CD4-positive, alpha-beta T cell treated with Interleukin-4 for 1 hour (primary cell): Measurements from ENCODE around the gene DLL4.

Source experiments
- DNase-seq, 2 donors: peaks; one replicate each; pipeline ENCODE4 v3.0.0-alpha.2; 2020 to 2022

The DLL4 gene

DNA sequence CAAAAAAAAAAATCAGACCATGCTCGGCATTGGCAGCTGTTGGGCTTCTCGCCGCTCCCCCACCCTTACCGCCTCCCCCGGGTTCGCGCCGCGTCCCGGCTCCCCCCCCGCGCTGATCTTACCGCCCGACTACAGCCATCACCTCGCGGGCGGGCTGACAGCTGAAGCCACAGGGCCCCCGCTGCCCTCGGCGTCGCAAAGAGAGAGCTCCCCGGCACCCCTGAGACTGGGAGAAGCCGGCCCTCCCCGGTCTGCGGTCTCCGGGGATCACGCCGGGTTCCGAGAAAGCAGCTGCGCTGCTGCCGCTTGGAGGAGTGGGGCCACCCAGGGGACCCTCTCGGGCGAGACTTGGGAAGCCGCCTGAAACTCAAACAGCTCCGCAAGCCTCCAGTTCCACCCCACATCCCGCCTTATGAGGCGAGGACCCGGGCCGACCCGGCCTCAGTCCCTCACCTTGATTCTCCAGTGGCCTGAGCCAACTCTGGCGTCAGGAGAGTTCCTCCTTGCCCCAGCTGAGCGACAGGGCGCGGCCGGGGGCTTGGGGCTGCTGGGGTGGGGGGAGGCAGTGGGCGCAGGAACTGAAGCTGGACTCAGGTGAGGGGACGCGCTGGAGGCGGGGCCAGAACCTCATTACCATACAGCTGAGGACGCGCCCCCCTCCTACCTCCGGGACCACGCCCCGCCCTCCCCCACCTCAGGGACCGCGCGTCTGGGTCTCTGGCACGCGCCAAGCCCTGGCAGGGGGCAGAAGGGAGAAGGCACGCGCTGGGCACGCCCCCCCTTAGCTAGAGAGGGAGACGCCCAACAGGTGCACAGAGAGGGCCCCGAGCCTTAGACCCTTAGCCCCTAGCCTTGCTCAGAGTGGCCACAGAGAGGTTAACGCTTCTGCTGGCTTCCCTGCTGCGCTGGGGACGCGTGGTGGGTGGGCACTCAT, 1.0 kb upstream of the DLL4 start:
- DNase-seq = no peak

DNA sequence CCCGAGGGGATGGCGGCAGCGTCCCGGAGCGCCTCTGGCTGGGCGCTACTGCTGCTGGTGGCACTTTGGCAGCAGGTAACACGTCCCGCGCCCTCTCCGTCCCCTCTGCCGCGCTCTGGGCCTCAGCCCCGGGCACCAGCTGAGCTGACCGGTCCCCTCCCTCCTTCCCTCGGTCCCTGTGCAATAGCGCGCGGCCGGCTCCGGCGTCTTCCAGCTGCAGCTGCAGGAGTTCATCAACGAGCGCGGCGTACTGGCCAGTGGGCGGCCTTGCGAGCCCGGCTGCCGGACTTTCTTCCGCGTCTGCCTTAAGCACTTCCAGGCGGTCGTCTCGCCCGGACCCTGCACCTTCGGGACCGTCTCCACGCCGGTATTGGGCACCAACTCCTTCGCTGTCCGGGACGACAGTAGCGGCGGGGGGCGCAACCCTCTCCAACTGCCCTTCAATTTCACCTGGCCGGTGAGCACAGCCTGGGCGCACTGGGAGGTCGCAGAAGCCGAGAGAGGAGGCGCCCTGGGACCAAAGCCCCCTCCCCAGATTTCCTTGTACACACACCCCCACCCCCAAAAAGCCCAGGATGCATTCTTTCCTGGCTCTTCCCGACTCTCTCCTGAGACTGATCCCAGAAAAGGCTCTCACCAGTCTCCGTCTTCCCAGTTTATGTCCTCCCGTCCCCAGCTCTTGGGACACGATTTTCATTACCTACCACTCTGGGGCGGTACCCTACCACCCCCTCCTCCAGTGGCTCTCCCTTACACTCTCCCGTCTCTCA, 705 bp downstream of the DLL4 start:
- DNase-seq = no peak

DNA sequence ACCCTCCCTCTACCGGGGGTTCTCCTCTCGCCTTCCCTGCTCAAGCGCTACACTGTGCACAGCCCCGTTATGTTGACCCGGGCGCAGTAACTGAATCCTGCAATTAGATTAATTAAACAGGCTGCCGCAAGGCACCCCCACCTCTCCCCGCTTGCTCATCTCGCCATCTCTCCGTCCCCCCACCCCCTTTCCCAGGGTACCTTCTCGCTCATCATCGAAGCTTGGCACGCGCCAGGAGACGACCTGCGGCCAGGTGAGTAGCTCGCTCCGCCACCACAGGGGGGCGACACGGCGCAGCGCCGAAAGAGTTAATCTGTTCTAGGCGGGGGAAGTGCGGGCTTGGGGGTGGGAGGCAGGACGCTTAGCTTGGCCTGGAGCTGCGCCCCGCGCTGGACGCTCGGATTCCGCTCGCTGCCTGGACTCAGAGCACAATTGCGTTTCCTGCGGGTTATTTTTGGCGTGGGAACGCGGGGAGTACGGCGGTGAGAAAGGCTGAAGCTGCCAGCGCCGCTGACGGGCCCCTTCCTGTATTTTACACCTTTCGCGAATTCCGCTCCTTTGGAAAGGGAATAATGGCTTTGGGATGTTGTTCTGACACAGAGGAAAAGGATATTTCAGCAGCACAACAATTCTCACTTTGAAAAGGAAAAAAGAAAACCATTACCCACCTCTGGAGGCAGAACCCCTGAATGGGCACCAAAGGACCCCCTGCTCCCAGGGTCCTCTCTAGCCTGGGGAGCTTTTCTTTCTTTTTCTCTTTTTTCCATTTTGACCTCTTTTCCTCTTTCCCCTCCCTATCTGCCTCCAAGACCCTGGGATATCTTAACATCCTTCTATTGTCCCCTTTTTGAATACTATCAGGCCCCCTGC, 1.5 kb downstream of the DLL4 start:
- peak; percentile 34 to 37 for DNase-seq

DNA sequence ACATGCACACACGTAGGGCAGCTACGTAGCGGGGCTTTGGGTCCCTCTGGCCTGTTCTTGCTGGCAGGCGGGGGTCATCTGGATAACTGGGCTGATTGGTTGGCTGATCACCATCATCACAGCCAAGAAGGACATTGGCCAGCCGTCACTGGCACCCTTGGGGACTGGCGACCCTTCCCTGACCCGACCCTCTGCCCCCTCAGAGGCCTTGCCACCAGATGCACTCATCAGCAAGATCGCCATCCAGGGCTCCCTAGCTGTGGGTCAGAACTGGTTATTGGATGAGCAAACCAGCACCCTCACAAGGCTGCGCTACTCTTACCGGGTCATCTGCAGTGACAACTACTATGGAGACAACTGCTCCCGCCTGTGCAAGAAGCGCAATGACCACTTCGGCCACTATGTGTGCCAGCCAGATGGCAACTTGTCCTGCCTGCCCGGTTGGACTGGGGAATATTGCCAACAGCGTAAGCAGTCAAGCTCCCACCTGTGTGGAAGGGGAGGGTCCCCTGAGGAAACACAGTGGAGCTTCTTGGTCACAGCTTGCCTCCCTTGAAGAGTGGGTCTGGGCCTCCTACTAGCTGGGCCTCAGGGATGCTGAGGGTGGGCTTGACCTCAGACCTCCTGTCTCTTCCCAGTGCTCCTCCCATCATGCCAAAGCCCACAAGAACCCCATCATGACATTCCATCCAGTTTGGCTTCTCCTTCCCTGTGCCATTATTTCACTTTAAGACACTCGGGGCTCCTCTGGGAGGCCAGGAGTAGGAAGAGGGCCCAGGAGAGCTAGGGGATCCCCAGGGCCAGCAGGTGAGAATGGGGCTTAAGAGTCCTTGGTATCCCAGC, 2.4 kb downstream of the DLL4 start:
- DNase-seq = no peak

DNA sequence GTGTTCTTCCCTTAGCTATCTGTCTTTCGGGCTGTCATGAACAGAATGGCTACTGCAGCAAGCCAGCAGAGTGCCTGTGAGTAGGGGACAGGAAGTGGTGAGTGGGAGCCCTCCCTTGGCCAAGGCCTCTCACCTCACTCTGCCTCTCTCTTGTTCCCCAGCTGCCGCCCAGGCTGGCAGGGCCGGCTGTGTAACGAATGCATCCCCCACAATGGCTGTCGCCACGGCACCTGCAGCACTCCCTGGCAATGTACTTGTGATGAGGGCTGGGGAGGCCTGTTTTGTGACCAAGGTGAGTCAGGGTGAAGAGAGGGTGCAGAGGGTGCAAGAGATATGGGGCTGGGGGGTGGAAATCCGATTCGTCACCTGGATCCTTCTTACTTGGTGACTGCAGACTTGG, 3.0 kb downstream of the DLL4 start:
- no peak for DNase-seq

DNA sequence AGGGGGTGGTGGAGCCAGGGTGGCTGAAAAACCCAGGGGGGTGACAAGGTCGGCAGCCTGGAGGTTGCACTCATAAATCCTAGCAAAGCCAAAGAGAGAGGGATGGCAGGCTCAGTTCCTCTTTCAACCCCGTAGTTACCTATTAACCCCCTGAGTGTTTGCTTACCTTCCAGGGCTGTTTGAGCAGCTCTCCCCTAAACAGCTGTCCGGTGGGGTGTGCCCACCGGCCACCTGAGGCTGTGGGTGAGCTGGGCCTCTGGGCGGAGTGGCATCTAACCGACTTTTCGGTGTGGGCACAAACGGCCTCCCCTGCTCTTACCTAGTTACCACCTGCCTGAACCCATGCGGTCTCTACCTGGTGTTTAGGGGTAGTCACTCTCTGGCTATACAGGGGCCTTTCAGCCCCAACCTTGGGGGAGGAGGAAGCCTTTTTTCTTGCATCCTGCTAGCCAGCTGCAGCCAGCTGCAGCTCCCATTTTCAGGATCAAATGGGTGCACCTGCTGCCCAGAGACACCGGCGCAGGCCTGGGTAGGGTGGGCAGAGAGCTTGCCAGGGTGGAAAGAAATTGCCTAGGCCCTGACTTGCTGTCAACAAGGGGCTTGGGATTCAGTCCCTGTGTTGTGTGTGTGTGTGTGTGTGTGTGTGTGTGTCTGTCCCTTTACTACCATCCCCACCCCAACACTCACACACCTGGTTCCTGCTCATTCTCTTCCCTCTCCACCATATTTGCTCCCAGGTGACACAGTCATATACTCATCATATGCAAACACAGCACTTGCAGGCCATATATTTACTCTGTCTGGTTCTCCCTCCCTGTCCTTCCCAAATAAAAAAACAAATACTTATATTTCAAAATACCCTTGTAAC, 3.7 kb downstream of the DLL4 start:
- no peak for DNase-seq

DNA sequence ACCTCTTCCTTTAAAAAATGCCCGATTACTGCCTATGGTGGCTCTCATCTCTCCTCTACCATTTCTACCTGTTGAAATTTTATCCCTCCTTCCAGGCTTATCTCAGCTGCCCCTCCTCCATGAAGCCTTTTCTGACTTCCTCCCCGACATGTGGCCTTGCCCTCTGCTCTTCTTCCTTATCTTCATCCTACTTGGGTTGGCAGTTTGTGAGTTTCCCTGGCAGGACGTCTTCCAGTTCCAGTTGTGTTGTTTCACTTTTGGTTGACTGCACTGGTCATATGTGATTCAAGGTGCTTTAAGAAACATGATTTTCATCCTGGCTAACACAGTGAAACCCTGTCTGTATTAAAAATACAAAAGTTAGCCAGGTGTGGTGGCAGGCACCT, 4.4 kb downstream of the DLL4 start:
- DNase-seq = no peak

DNA sequence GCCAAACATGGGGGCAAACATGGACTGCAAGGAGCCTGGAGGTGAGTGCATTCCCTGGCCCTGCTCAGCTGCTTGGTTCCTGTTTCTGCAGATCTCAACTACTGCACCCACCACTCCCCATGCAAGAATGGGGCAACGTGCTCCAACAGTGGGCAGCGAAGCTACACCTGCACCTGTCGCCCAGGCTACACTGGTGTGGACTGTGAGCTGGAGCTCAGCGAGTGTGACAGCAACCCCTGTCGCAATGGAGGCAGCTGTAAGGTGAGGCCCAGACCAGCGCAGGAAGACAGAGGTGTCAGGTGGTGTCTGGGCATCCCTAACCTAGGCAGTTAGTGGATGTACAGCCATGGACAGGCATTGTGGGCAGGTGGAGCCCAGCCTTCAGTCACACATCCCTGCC, 5.3 kb downstream of the DLL4 start:
- no peak for DNase-seq

DNA sequence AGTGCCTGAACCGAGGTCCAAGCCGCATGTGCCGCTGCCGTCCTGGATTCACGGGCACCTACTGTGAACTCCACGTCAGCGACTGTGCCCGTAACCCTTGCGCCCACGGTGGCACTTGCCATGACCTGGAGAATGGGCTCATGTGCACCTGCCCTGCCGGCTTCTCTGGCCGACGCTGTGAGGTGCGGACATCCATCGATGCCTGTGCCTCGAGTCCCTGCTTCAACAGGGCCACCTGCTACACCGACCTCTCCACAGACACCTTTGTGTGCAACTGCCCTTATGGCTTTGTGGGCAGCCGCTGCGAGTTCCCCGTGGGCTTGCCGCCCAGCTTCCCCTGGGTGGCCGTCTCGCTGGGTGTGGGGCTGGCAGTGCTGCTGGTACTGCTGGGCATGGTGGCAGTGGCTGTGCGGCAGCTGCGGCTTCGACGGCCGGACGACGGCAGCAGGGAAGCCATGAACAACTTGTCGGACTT, 7.1 kb downstream of the DLL4 start:
- DNase-seq = no peak

DNA sequence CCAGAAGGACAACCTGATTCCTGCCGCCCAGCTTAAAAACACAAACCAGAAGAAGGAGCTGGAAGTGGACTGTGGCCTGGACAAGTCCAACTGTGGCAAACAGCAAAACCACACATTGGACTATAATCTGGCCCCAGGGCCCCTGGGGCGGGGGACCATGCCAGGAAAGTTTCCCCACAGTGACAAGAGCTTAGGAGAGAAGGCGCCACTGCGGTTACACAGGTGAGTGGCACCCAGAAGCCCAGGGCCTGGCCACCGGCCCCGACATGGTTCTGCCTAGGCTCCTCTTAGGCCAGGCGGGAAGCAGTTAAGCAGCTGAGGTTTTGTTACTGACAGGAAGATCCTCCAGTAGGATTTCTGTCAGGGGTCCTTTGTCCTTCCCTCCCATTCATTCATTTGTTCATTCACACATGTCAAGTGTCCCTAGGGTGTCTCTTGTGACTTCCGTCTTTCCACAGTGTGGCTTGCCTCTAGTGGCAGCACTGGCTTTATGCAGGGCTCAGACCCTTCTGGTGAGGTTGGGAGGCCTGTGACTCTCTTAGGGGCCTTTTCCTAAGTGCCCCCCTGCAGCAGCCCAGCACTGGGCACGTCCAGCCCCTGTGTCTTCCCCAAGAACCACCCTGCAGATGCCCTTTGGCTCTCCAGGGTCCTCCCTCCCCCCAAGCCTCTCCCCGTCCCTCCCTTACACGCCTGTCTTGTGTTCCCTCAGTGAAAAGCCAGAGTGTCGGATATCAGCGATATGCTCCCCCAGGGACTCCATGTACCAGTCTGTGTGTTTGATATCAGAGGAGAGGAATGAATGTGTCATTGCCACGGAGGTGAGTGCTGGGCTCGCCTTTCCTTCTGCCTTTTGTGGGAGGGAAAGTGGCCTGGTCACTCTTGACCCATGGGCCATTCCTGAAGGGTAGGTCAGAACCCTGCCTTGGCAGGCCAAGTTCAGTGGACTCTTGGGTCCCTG, 7.8 kb downstream of the DLL4 start:
- DNase-seq = no peak

DNA sequence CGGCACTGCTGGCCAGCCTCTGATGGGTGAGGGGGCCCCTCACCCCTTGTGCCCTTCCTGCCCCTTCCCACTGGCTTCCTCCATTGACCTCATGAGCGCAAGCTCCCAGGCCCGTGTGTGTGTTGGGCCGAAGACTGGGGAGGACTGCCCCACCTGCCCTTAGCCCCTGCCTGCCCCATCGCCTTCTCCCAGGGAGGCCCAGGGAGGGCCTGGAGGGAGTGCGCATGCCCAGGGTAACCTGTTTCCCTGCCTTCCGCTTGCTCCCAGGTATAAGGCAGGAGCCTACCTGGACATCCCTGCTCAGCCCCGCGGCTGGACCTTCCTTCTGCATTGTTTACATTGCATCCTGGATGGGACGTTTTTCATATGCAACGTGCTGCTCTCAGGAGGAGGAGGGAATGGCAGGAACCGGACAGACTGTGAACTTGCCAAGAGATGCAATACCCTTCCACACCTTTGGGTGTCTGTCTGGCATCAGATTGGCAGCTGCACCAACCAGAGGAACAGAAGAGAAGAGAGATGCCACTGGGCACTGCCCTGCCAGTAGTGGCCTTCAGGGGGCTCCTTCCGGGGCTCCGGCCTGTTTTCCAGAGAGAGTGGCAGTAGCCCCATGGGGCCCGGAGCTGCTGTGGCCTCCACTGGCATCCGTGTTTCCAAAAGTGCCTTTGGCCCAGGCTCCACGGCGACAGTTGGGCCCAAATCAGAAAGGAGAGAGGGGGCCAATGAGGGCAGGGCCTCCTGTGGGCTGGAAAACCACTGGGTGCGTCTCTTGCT, 8.8 kb downstream of the DLL4 start:
- DNase-seq = peak in 1 of 2 donors; percentile 20

DNA sequence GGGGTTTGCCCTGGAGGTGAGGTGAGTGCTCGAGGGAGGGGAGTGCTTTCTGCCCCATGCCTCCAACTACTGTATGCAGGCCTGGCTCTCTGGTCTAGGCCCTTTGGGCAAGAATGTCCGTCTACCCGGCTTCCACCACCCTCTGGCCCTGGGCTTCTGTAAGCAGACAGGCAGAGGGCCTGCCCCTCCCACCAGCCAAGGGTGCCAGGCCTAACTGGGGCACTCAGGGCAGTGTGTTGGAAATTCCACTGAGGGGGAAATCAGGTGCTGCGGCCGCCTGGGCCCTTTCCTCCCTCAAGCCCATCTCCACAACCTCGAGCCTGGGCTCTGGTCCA, 9.4 kb downstream of the DLL4 start:
- no peak for DNase-seq

DNA sequence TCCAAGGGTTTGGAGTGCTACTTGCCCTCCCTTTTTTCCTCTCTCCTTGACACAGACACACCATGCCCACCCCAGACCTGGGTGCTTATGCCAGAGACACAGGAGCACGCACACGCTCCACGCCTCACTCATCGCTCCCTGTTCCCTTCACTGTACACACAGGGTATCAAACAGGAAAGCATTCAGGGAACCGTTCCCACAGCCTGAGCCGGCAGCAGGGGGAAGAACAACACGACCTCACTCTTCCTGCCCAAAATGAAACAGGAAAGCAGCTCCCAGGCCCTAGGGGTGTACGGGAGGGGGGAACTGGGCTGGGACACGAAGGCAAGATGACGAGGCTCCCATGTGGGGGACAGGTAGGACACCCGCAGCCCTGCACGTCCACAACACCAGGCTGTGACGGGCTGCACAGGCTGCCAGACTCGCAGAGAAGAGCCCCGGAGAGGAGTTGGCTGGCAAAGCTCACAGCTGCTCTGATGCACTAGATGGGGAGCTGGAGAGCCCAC, 11.2 kb downstream of the DLL4 start:
- no peak for DNase-seq

DNA sequence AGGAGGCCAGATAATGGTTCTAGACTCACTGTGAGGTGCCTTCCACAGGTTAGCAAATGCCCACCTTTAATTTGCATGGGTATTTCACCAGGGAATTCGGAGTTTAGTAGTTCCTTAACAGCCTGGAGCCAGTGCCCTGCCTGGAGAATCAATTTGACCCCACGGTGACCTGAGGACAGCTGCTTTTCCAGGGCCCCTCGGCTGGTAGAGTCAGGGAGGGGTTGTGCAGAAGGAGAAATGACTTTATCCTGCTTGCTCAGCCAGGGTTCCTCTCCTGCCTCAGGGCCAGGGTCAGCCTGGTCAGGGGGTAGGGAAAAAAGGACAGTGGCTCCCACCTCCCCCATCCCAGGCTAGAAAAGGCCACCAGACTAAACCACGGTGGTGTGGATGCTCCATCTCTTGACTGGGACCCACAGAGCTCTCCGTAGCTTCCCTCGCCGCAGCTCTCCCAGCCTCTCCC, 12.0 kb downstream of the DLL4 start:
- no peak for DNase-seq

DNA sequence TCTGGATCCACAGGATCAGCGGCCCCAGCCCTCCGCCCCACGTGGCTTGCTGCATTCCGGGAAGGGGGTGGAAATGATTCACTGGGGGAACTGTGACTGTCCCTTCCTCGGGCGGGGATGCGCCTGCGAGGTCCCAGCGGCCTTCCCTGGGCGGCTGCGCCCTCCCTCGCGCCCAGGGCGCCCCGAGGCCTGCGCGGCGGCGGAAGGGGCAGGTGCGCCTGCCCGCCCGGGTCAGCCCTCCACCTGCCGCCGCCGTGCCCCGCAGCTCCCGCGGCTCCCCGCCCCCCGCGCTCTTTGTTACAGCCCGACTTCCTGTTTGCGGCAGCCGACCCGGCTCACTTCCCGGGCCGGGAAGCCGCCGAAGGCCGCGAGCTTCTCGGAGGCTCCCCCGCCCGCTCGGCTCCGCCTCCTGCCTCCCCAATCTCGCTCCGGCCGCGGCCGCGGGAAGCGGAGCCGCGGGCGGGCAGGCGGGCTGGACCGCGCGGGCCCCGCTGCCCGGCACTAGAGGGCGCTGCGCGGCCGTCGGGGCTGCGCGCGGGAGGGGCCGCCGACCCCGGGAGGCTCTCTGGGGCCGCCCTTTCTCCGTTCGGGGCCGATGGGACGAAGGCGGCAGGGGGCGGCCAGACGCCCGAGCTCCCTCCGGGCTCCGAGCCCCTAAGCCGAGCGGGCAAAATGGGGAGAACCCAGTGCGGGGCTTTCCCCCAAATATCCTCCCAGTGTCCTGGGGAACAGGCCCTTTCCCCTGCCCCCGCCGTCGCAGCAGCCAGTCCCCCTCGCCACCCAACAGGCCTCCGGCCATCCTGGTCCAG, 12.6 kb downstream of the DLL4 start:
- peak; percentile 70 to 73 for DNase-seq

DNA sequence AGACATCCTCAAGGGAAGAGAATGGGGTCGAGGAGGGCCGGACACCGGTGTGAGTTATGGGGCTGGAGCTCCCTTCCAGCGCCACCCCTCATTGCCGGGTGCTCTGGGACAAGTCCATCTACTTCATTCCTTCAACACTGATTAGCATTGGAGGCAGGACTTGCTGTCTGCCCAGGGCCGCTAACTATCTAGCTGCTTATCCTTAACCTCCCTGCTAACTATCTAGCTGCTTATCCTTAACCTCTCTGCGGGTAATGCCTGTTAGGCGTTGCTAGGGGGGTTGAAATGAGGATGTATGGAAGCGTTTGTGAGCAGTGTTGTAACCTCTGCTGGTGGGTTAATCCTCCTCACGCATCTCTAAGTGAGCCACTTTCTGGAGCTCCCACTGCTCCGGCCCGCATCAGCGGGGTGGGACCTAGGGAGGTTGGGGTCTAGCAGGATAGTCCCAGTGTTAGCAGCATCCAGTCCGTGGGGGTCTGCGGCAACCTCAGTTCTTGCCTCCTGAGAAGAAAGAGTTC, 13.3 kb downstream of the DLL4 start:
- no peak for DNase-seq

DNA sequence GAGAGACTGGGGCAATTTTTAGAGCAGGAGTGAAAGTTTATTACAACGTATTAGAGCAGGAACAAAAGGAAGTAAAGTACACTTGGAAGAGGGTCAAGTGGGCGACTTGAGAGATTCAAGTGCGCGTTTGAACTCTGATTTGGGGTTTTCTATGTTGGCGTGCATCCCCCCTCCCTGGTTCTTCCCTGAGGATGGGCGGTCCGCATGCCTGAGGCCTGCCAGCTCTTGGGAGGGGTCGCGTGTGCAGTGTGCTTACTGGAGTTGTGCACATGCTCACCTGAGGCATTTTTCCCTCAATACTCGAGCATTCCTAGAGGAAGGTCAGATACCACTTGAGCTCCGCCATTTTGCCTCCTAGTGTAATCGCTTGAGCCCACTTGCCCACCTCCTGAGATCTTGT, 13.7 kb downstream of the DLL4 start:
- DNase-seq = no peak
